GM19193 (cell line): Measurements from ENCODE around the gene COPZ1.

Experiments used
- POLR2A ChIP-seq: IDR thresholded peaks from 4 replicates; pipeline ENCODE4 v1.6.1; 2011; ENCODE audit not compliant: insufficient read depth, insufficient read length; ENCODE audit errors: extremely low read depth

COPZ1 gene

GRCh38 chr12:54363618-54364017 is 38.7 kb downstream of the COPZ1 start:
- TF ChIP-seq POLR2A = no peak

GRCh38 chr12:54364413-54364812 is 39.5 kb downstream of the COPZ1 start, which contains the start of gene GPR84:
GPR84 (minus strand) TSS chr12:54364486; CDS start chr12:54363851, 635 bp downstream.
- TF ChIP-seq POLR2A = peak; percentile 27

- TF ChIP-seq POLR2A = no peak
Measured at GRCh38 chr12:54368025-54368708, 43.2 kb downstream of the COPZ1 start.

- no peak for TF ChIP-seq POLR2A
Measured at GRCh38 chr12:54368709-54369596, 44.0 kb downstream of the COPZ1 start.

- TF ChIP-seq POLR2A = no peak
Measured at GRCh38 chr12:54369597-54370131, 44.7 kb downstream of the COPZ1 start.

GRCh38 chr12:54370171-54370730 is 45.3 kb downstream of the COPZ1 start:
- no peak for TF ChIP-seq POLR2A

GRCh38 chr12:54371328-54372112 is 46.6 kb downstream of the COPZ1 start:
- no peak for TF ChIP-seq POLR2A

GRCh38 chr12:54372113-54372806 is 47.3 kb downstream of the COPZ1 start:
- TF ChIP-seq POLR2A = no peak

GRCh38 chr12:54373649-54374561 is 49.0 kb downstream of the COPZ1 start:
- TF ChIP-seq POLR2A = no peak

GRCh38 chr12:54374562-54375258 is 49.8 kb downstream of the COPZ1 start:
- TF ChIP-seq POLR2A = no peak

GRCh38 chr12:54375259-54375579 is 50.3 kb downstream of the COPZ1 start:
- no peak for TF ChIP-seq POLR2A

- TF ChIP-seq POLR2A = no peak
Measured at GRCh38 chr12:54376596-54376995, 51.7 kb downstream of the COPZ1 start.
